Measurements from ENCODE around the gene TSNAXIP1. TPM values are rescaled to one million over a fixed set of nuclear protein-coding genes. Genes with fewer than 3 reads are reported as not detected.
A peak's percentile ranks its signal among the peaks of the same experiment; 100 is the strongest.
"Not testable (repeated sequence)": the region's sequence is repeated elsewhere in the genome, so short reads cannot be mapped to it uniquely, and the experiment has no call there.

The TSNAXIP1 gene
- total and polyA plus RNA-seq, 4 donors: 4.1 to 8.7 (median 5.0) TPM

- no peak for ATAC-seq (ENCODE audit: insufficient read depth, low FRiP score)
- DNase-seq: no peak
- no peaks in the 10 kb centered on the region for H3K27me3 ChIP-seq (ENCODE audit: control insufficient read depth in 3 of 3, insufficient read depth in 3 of 3, low read length in 2 of 3)
- H3K36me3 ChIP-seq (ENCODE audit: control insufficient read depth in 4 of 4, insufficient read depth in 4 of 4, low read length in 4 of 4): peaks cover 0 to 16% (median 6%) of the 10 kb centered on the region in 4 donors
- no peak for TF ChIP-seq CTCF (IDR thresholded peaks at IDR 0.05; ENCODE audit: control extremely low read depth, extremely low read depth)
- peaks cover 0 to 45% (median 12%) of the 10 kb centered on the region in 5 donors for H3K4me1 ChIP-seq (ENCODE audit: control insufficient read depth in 5 of 5, insufficient read depth in 5 of 5, low read length in 5 of 5)
- no peak overlapping the region for H3K4me3 ChIP-seq
- H3K9me3 ChIP-seq (ENCODE audit: control insufficient read depth in 4 of 4, insufficient read depth in 3 of 4, low read length in 3 of 4): no peaks in the 10 kb centered on the region
- WGBS, 2 donors: 84 to 92% methylated on average over 8 of the region's 8 CpGs
- H3K27ac ChIP-seq (ENCODE audit: low read depth in 1 of 2, low read length in 1 of 2): peak overlapping the region; percentile 35 to 81
- H3K9ac ChIP-seq (ENCODE audit: insufficient read depth in 1 of 2, low read length in 2 of 2): no peak overlapping the region
Observed at GRCh38 chr16:67860589-67861398, 54.1 kb downstream of the TSNAXIP1 start.

- Histone ChIP-seq H3K4me1 (ENCODE audit: control insufficient read depth in 5 of 5, insufficient read depth in 5 of 5, low read length in 5 of 5) (peaks cover 0 to 37% (median 9%) of the 10 kb centered on the region in 5 donors), H3K4me3 (no peak overlapping the region), H3K36me3 (ENCODE audit: control insufficient read depth in 4 of 4, insufficient read depth in 4 of 4, low read length in 4 of 4) (peaks cover 0 to 16% (median 5%) of the 10 kb centered on the region in 4 donors), H3K9ac (ENCODE audit: insufficient read depth in 1 of 2, low read length in 2 of 2) (no peak overlapping the region), H3K9me3 (ENCODE audit: control insufficient read depth in 4 of 4, insufficient read depth in 3 of 4, low read length in 3 of 4) (no peaks in the 10 kb centered on the region), H3K27me3 (ENCODE audit: control insufficient read depth in 3 of 3, insufficient read depth in 3 of 3, low read length in 2 of 3) (no peaks in the 10 kb centered on the region), H3K27ac (ENCODE audit: low read depth in 1 of 2, low read length in 1 of 2) (peak overlapping the region in 1 of 2 donors; percentile 81)
- ATAC-seq (ENCODE audit: insufficient read depth, low FRiP score) (no peak), DNase-seq (no peak)
- 87 to 90% methylated on average over 6 of the region's 6 CpGs for WGBS, 2 donors
- TF ChIP-seq CTCF (IDR thresholded peaks at IDR 0.05; ENCODE audit: control extremely low read depth, extremely low read depth): no peak
Observed at GRCh38 chr16:67861877-67862276, 55.2 kb downstream of the TSNAXIP1 start.

- no peak for TF ChIP-seq CTCF (IDR thresholded peaks at IDR 0.05; ENCODE audit: control extremely low read depth, extremely low read depth)
- ATAC-seq (ENCODE audit: insufficient read depth, low FRiP score) (no peak), DNase-seq (no peak)
- H3K9me3 ChIP-seq (ENCODE audit: control insufficient read depth in 4 of 4, insufficient read depth in 3 of 4, low read length in 3 of 4): no peaks in the 10 kb centered on the region
- H3K27me3 ChIP-seq (ENCODE audit: control insufficient read depth in 3 of 3, insufficient read depth in 3 of 3, low read length in 2 of 3): no peaks in the 10 kb centered on the region
- H3K36me3 ChIP-seq (ENCODE audit: control insufficient read depth in 4 of 4, insufficient read depth in 4 of 4, low read length in 4 of 4): peaks cover 0 to 17% (median 11%) of the 10 kb centered on the region in 4 donors
- WGBS, 2 donors: 82 to 93% methylated on average over 11 of the region's 11 CpGs
- peak overlapping the region; percentile 42 to 81 for H3K27ac ChIP-seq (ENCODE audit: low read depth in 1 of 2, low read length in 1 of 2)
- H3K9ac ChIP-seq (ENCODE audit: insufficient read depth in 1 of 2, low read length in 2 of 2): no peak overlapping the region
- H3K4me3 ChIP-seq: no peak overlapping the region
- peaks cover 0 to 27% (median 0%) of the 10 kb centered on the region in 5 donors for H3K4me1 ChIP-seq (ENCODE audit: control insufficient read depth in 5 of 5, insufficient read depth in 5 of 5, low read length in 5 of 5)
Observed at GRCh38 chr16:67862623-67863583, 56.2 kb downstream of the TSNAXIP1 start.

GRCh38 chr16:67864044-67864443 is 57.4 kb downstream of the TSNAXIP1 start:
- H3K27ac ChIP-seq (ENCODE audit: low read depth in 1 of 2, low read length in 1 of 2): peak overlapping the region in 1 of 2 donors; percentile 80
- H3K27me3 ChIP-seq (ENCODE audit: control insufficient read depth in 3 of 3, insufficient read depth in 3 of 3, low read length in 2 of 3); H3K9me3 ChIP-seq (ENCODE audit: control insufficient read depth in 4 of 4, insufficient read depth in 3 of 4, low read length in 3 of 4); DNase-seq; H3K4me3 ChIP-seq; H3K9ac ChIP-seq (ENCODE audit: insufficient read depth in 1 of 2, low read length in 2 of 2); ATAC-seq (ENCODE audit: insufficient read depth, low FRiP score): not testable (repeated sequence)
- H3K36me3 ChIP-seq (ENCODE audit: control insufficient read depth in 4 of 4, insufficient read depth in 4 of 4, low read length in 4 of 4): peaks cover 0 to 24% (median 20%) of the 10 kb centered on the region in 4 donors
- 96% methylated on average over 6 of the region's 6 CpGs for WGBS, 2 donors
- H3K4me1 ChIP-seq (ENCODE audit: control insufficient read depth in 5 of 5, insufficient read depth in 5 of 5, low read length in 5 of 5): peaks cover 0 to 27% (median 0%) of the 10 kb centered on the region in 5 donors
